ENCODE data around the gene L1CAM. TPM values are rescaled to one million over a fixed set of nuclear protein-coding genes. Genes with fewer than 3 reads are reported as not detected.

Gene L1CAM
- total RNA-seq, 5 donors from 2014 or later (not counting 1 experiment from before 2014, with no cell fraction given) = 1.4 to 6.0 (median 4.0) TPM

DNA sequence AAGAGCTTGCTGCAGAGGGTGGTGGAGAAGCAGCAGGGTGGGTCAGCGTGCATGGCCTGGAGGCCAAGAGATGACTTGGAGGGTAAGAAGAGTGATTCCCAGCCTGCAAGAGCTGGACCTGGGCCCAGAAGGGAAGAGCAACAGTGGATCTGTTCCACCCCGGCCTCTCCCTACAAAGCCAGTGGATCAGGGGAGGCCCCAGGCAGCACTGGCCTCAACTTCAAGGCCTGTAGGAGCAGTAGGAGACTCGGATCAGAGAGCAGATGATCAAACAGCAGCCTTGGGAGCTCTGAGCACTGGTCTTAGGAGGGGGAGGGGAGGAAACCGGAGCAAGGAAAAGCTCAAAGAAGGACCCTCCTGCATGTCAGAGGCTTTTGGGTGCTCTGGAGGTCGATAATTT is 7.6 kb downstream of the L1CAM start:
- Histone ChIP-seq H3K9me3 (no peaks in the 10 kb centered on the region), H3K27me3 (replicated peaks in 1 of 2; ENCODE audit: control insufficient read depth in 2 of 2, extremely low read depth in 1 of 2, insufficient read depth in 2 of 2, low read length in 1 of 2) (peaks cover 0 to 65% of the 10 kb centered on the region in 2 experiments), H3K36me3 (ENCODE audit: control insufficient read depth in 2 of 2, extremely low read depth in 1 of 2, insufficient read depth in 1 of 2, low read length in 1 of 2) (no peaks in the 10 kb centered on the region), H3K4me3 (ENCODE audit: control insufficient read depth in 1 of 2, extremely low read depth in 1 of 2, low read length in 1 of 2) (no peak overlapping the region), H3K27ac (ENCODE audit: low read length) (no peak overlapping the region), H3K4me1 (ENCODE audit: control insufficient read depth in 1 of 2, extremely low read depth in 1 of 2, insufficient read depth in 2 of 2, low read length in 2 of 2) (peaks cover 2 to 21% of the 10 kb centered on the region in 2 experiments)
- Mint-ChIP-seq H3K27me3 (peaks cover 23 to 34% of the 10 kb centered on the region in 2 donors), H3K9me3 (no peaks in the 10 kb centered on the region), H3K36me3 (no peaks in the 10 kb centered on the region), H3K27ac (no peak overlapping the region), H3K4me3 (peak overlapping the region in 1 of 3 donors; percentile 34), H3K4me1 (peaks cover 19 to 24% (median 20%) of the 10 kb centered on the region in 3 donors)
- 33% methylated on average over 1 of the region's 5 CpGs for WGBS (ENCODE audit: insufficient coverage)
- ATAC-seq (replicated peaks in 1 of 4) (no peak), DNase-seq (no peak)
- ChIA-PET CTCF (no interaction called here), POLR2A (no interaction called here)

DNA sequence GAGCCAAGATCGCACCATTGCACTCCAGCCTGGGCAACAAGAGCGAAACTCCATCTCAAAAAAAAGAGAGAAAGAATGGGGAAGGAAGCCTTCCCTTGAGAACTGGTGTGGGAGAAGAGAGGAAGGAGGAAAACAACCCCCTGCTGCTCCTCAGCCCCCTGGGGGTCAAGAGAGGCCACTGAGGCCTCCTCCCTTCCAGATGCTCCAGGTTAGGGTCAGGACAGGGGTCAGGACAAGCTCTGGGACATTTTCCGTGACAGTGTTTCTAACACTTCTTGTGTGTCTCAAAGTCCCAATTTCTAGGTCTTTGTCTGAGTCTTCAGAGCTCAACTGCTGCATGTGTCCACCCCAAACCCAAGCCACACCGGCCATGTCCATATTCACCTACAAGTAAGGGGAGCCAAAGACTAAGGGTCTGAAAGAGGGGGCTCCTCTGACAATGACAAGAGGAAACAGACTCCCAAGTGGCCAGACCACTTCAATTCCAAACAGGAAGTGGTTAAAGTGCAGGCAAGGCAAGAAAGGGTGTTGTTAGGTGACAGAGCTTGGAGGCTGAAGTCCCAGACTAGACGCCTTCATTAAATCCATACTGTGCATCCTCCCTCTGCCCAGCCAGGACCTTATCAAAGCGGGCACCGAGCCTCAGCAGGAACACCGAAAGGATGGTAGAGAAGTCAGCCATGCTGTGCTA is 8.3 kb downstream of the L1CAM start:
- no peak for ATAC-seq (replicated peaks in 1 of 4)
- Mint-ChIP-seq H3K27ac (no peak overlapping the region), H3K4me1 (peaks cover 19 to 24% (median 20%) of the 10 kb centered on the region in 3 donors), H3K36me3 (no peaks in the 10 kb centered on the region), H3K27me3 (peaks cover 23 to 40% of the 10 kb centered on the region in 2 donors), H3K4me3 (peak overlapping the region in 1 of 3 donors; percentile 34), H3K9me3 (no peaks in the 10 kb centered on the region)
- ChIA-PET CTCF (interaction anchor here in 1 of 2 donors (0.6 kb wide), 1 partner anchor 31 kb away, joined by 3 read pairs; no protein-coding TSS in a partner anchor), POLR2A (no interaction called here)
- Histone ChIP-seq H3K9me3 (no peaks in the 10 kb centered on the region), H3K4me1 (ENCODE audit: control insufficient read depth in 1 of 2, extremely low read depth in 1 of 2, insufficient read depth in 2 of 2, low read length in 2 of 2) (peaks cover 2 to 21% of the 10 kb centered on the region in 2 experiments), H3K36me3 (ENCODE audit: control insufficient read depth in 2 of 2, extremely low read depth in 1 of 2, insufficient read depth in 1 of 2, low read length in 1 of 2) (no peaks in the 10 kb centered on the region), H3K27me3 (replicated peaks in 1 of 2; ENCODE audit: control insufficient read depth in 2 of 2, extremely low read depth in 1 of 2, insufficient read depth in 2 of 2, low read length in 1 of 2) (peaks cover 0 to 58% of the 10 kb centered on the region in 2 experiments), H3K27ac (ENCODE audit: low read length) (no peak overlapping the region), H3K4me3 (ENCODE audit: control insufficient read depth in 1 of 2, extremely low read depth in 1 of 2, low read length in 1 of 2) (no peak overlapping the region)
- no peak for DNase-seq
- no CpG with 5 or more reads among the region's 8 CpGs for WGBS (ENCODE audit: insufficient coverage)

DNA sequence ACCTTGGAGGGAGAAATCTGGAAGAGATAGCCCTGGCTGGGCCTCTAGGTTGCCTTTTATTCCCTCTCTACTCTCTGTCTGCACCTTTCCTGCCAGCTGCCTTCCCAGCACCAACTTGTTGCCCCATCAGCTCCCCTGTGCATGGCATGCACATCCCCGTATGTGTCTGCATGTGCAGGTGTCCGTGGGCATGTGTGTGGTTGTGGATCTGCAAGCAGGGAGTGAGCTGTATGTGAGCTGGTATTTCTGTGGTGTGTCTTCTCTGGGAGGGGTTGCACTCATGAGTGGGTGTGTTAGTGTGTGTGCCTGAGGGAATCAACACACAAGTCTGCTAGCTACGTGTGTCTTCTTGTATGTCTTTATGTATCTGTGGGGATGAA is 9.9 kb downstream of the L1CAM start:
- DNase-seq (no peak), ATAC-seq (replicated peaks in 1 of 4) (no peak)
- Mint-ChIP-seq H3K4me3 (no peak overlapping the region), H3K9me3 (no peaks in the 10 kb centered on the region), H3K36me3 (no peaks in the 10 kb centered on the region), H3K4me1 (peaks cover 19 to 23% (median 20%) of the 10 kb centered on the region in 3 donors), H3K27ac (peak overlapping the region in 1 of 2 donors; percentile 67), H3K27me3 (peaks cover 20 to 46% of the 10 kb centered on the region in 2 donors)
- H3K27me3 ChIP-seq (replicated peaks in 1 of 2; ENCODE audit: control insufficient read depth in 2 of 2, extremely low read depth in 1 of 2, insufficient read depth in 2 of 2, low read length in 1 of 2) = peaks cover 0 to 42% of the 10 kb centered on the region in 2 experiments
- WGBS (ENCODE audit: insufficient coverage) = no CpG with 5 or more reads among the region's 3 CpGs
- POLR2A ChIA-PET = no interaction called here
- no peak overlapping the region for H3K4me3 ChIP-seq (ENCODE audit: control insufficient read depth in 1 of 2, extremely low read depth in 1 of 2, low read length in 1 of 2)
- no peaks in the 10 kb centered on the region for H3K36me3 ChIP-seq (ENCODE audit: control insufficient read depth in 2 of 2, extremely low read depth in 1 of 2, insufficient read depth in 1 of 2, low read length in 1 of 2)
- CTCF ChIA-PET = no interaction called here
- no peak overlapping the region for H3K27ac ChIP-seq (ENCODE audit: low read length)
- H3K9me3 ChIP-seq = no peaks in the 10 kb centered on the region
- H3K4me1 ChIP-seq (ENCODE audit: control insufficient read depth in 1 of 2, extremely low read depth in 1 of 2, insufficient read depth in 2 of 2, low read length in 2 of 2) = peaks cover 2 to 21% of the 10 kb centered on the region in 2 experiments

GRCh38 chrX:153875391-153876111 is 10.4 kb downstream of the L1CAM start:
- 3% methylated on average over 10 of the region's 42 CpGs for WGBS (ENCODE audit: insufficient coverage)
- Histone ChIP-seq H3K4me3 (ENCODE audit: control insufficient read depth in 1 of 2, extremely low read depth in 1 of 2, low read length in 1 of 2) (no peak overlapping the region), H3K4me1 (ENCODE audit: control insufficient read depth in 1 of 2, extremely low read depth in 1 of 2, insufficient read depth in 2 of 2, low read length in 2 of 2) (peaks cover 2 to 21% of the 10 kb centered on the region in 2 experiments), H3K36me3 (ENCODE audit: control insufficient read depth in 2 of 2, extremely low read depth in 1 of 2, insufficient read depth in 1 of 2, low read length in 1 of 2) (no peaks in the 10 kb centered on the region), H3K27ac (ENCODE audit: low read length) (no peak overlapping the region), H3K9me3 (no peaks in the 10 kb centered on the region), H3K27me3 (replicated peaks in 1 of 2; ENCODE audit: control insufficient read depth in 2 of 2, extremely low read depth in 1 of 2, insufficient read depth in 2 of 2, low read length in 1 of 2) (peaks cover 0 to 43% of the 10 kb centered on the region in 2 experiments)
- POLR2A ChIA-PET = no interaction called here
- H3K36me3 Mint-ChIP-seq = no peaks in the 10 kb centered on the region
- H3K4me3 Mint-ChIP-seq = peak overlapping the region in 1 of 3 donors; percentile 10
- H3K9me3 Mint-ChIP-seq = no peaks in the 10 kb centered on the region
- CTCF ChIA-PET = no interaction called here
- peaks cover 20 to 46% of the 10 kb centered on the region in 2 donors for H3K27me3 Mint-ChIP-seq
- H3K27ac Mint-ChIP-seq = no peak overlapping the region
- H3K4me1 Mint-ChIP-seq = peaks cover 19 to 23% (median 20%) of the 10 kb centered on the region in 3 donors
- ATAC-seq (replicated peaks in 1 of 4) (peak; percentile 66 to 79 (median 74)), DNase-seq (peak; percentile 19 to 79 (median 58))

- Histone ChIP-seq H3K27me3 (replicated peaks in 1 of 2; ENCODE audit: control insufficient read depth in 2 of 2, extremely low read depth in 1 of 2, insufficient read depth in 2 of 2, low read length in 1 of 2) (peaks cover 0 to 41% of the 10 kb centered on the region in 2 experiments), H3K4me3 (ENCODE audit: control insufficient read depth in 1 of 2, extremely low read depth in 1 of 2, low read length in 1 of 2) (no peak overlapping the region), H3K4me1 (ENCODE audit: control insufficient read depth in 1 of 2, extremely low read depth in 1 of 2, insufficient read depth in 2 of 2, low read length in 2 of 2) (peaks cover 2 to 20% of the 10 kb centered on the region in 2 experiments), H3K9me3 (no peaks in the 10 kb centered on the region), H3K36me3 (ENCODE audit: control insufficient read depth in 2 of 2, extremely low read depth in 1 of 2, insufficient read depth in 1 of 2, low read length in 1 of 2) (no peaks in the 10 kb centered on the region), H3K27ac (ENCODE audit: low read length) (no peak overlapping the region)
- DNase-seq = no peak
- WGBS (ENCODE audit: insufficient coverage) = 81% methylated on average over 6 of the region's 13 CpGs
- Mint-ChIP-seq H3K27me3 (peaks cover 17 to 46% of the 10 kb centered on the region in 2 donors), H3K27ac (no peak overlapping the region), H3K36me3 (no peaks in the 10 kb centered on the region), H3K4me1 (peaks cover 19 to 23% (median 20%) of the 10 kb centered on the region in 3 donors), H3K9me3 (no peaks in the 10 kb centered on the region), H3K4me3 (no peak overlapping the region)
- CTCF ChIA-PET = no interaction called here
- no peak for ATAC-seq (replicated peaks in 1 of 4)
- POLR2A ChIA-PET = no interaction called here
Measured at GRCh38 chrX:153874366-153875125, 11.4 kb downstream of the L1CAM start.

GRCh38 chrX:153874085-153874365 is 11.9 kb downstream of the L1CAM start:
- DNase-seq = no peak
- ChIA-PET POLR2A (no interaction called here), CTCF (no interaction called here)
- H3K27ac Mint-ChIP-seq = no peak overlapping the region
- Histone ChIP-seq H3K4me3 (ENCODE audit: control insufficient read depth in 1 of 2, extremely low read depth in 1 of 2, low read length in 1 of 2) (no peak overlapping the region), H3K36me3 (ENCODE audit: control insufficient read depth in 2 of 2, extremely low read depth in 1 of 2, insufficient read depth in 1 of 2, low read length in 1 of 2) (no peaks in the 10 kb centered on the region), H3K9me3 (no peaks in the 10 kb centered on the region), H3K27ac (ENCODE audit: low read length) (no peak overlapping the region), H3K4me1 (ENCODE audit: control insufficient read depth in 1 of 2, extremely low read depth in 1 of 2, insufficient read depth in 2 of 2, low read length in 2 of 2) (peaks cover 2 to 15% of the 10 kb centered on the region in 2 experiments), H3K27me3 (replicated peaks in 1 of 2; ENCODE audit: control insufficient read depth in 2 of 2, extremely low read depth in 1 of 2, insufficient read depth in 2 of 2, low read length in 1 of 2) (peaks cover 0 to 38% of the 10 kb centered on the region in 2 experiments)
- WGBS (ENCODE audit: insufficient coverage) = no CpG with 5 or more reads among the region's 3 CpGs
- ATAC-seq (replicated peaks in 1 of 4) = no peak
- no peak overlapping the region for H3K4me3 Mint-ChIP-seq
- H3K36me3 Mint-ChIP-seq = no peaks in the 10 kb centered on the region
- no peaks in the 10 kb centered on the region for H3K9me3 Mint-ChIP-seq
- H3K4me1 Mint-ChIP-seq = peaks cover 15 to 18% (median 15%) of the 10 kb centered on the region in 3 donors
- peaks cover 15 to 42% of the 10 kb centered on the region in 2 donors for H3K27me3 Mint-ChIP-seq

All from T-cell (primary cell).